Activated CD4-positive, alpha-beta T cell treated with anti-CD3 and anti-CD28 coated beads, Interleukin-2, Interleukin-6, amounts not matched to agents 100 ng/mL and 50 ng/mL, durations not matched to agents 16 hours and 8 hours (primary cell): ENCODE results near the gene SMC3.

Experiments
- DNase-seq: peaks from one replicate; pipeline ENCODE4 v3.0.0-alpha.2; 2020

Gene SMC3

DNA sequence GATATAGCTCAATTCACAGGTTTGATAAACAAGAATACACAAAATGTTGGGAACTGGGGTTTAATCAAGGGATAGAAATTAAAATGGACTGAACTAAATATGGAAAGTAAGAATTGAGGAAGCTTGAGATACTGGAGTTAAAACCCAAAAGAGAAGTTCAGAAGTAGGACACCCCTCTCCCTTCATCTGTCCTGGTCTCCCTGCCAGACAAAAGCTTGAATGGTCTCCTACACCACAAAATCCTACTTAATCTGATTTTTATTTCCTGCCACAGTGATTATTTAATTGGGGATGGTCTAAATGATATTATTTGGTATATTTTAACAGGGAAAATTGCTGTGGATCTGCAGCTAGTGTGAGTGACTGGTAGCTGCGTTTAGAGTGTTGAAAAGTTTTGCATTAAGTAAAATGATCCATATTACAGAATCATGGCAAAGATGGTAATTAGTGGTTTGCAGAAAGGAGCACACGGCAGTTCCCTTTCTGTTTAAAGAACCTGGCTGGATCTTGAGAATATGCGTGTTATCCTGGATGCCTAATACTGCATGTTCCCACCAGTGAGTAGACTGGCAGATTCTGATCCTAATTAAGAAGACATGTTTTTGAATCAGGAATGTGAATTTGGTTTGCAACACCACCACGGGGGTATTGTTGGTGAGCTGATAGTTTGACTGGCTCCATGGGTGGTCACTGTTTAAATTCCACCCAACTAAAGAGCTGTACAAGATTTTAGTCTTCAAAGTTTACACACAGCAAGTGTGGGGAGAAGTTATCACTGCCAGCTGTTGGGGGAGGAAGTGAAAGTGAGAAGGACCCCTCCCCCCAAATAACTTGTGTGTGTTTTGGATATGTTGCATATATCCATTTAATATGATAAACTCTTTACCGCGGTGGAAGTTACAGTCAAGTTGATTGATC, 82.1 kb downstream of the SMC3 start:
- DNase-seq, result no peak

DNA sequence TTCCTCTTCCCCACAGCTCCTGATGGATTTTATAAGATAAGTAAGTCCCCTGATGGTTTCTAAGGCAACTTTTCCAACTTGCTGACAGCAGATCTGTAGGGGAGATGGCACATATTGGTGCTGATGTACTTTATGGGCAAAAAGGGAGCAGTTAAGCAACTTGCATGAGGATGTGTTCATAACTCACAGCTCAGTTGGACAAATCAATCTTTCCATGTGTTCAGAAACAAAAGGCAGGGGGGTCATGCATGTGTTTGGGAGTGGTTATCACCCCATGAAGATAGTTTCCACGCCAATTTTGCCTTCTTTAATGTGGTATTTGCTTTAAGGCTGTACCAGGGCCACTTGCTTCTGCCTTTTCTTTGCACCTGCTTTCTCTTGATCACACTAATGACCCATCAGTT, 82.8 kb downstream of the SMC3 start:
- DNase-seq, result no peak

DNA sequence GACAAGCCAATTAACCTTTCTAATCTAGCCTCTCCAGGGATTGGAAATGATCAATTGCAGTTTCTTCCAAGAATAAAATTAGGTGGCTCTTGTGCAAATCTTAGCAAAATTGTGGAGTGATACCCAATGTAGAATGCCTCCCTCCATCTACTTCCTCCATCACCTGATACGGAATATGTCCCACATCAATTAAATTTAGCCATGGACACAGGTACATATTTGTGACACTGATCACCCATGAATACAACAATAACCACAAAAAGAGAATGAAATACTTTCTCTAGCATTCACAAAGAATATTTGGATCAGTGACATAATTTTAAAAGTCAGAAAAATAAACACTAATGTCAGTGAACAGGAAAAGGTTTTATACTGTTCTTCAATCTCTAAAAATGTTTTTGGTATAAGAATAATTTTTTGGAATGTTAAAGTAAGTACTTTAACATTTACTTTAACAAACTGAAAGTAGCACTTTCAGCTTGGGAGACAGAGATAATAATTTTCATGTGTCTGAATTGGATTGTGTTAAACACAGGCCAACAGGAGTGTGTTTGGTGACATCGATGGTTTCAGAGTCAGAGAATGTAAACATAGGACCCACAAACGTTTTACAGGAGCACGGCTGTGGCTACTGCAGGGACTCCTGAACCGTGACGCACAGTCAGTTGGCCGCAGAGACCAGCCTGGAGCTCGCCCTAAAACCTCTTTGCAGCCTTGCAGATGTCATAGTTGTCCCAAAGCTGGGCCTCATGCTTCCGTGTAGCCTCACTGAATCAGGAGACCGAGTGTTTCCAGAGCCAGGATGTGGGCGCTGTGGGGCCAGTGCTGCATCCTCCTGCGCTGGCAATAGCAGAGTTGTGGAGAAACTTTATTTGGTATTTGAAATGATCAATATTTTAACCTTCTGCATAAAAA, 83.8 kb downstream of the SMC3 start:
- peak; percentile 42 for DNase-seq

DNA sequence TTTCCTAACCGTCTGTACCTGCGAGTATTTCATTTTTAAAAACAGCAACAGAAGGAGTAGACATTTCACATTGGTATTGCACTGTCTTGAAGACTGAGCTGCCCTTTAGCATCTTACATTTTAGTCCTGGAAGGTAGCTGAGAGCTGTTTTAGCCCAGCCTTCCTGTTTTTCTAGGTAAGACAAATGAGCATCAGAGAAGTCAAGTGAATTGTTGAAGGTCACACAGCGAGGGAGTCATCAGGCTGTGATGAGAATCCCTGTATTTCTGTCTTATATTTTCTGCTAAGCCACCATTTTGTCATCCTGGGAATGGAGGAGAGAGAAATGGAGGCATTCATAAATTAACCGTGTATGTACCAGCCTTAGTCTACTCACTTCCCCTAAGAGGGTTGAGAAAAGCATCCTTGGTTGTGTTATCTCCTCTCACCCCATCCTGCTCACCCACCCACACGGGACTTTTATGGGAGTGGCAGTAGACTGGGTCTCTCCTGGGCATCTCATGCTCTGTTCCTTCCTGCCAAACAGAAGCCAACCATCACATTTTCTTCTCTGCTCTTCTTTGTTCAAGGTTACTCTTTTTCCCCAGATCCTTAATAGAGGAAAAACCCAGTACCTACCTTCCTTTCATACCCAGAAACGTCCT, 85.1 kb downstream of the SMC3 start:
- DNase-seq, result no peak
